H9 (cell line): ENCODE results near the gene GPC6. TPM values are rescaled to one million over a fixed set of nuclear protein-coding genes. Genes with fewer than 3 reads are reported as not detected.
A peak's percentile ranks its signal among the peaks of the same experiment; 100 is the strongest.

Experiments
- DNase-seq: peaks from one replicate; pipeline ENCODE4 v3.0.0-alpha.2; 2017
- H2AFZ ChIP-seq: one replicate; pipeline ENCODE4 v1.6.1; 2013; ENCODE audit warnings: mild to moderate bottlenecking, low read length, control low read depth, moderate library complexity
- H2AK5ac ChIP-seq: 2 replicates; pipeline ENCODE4 v1.6.1; 2013; ENCODE audit warnings: low read length, control low read depth, mixed read lengths; ENCODE audit not compliant: insufficient read length
- H2BK120ac ChIP-seq: one replicate; pipeline ENCODE4 v1.6.1; 2013; ENCODE audit warnings: low read depth, mild to moderate bottlenecking, low read length, control low read depth, inconsistent platforms; ENCODE audit not compliant: poor library complexity, severe bottlenecking
- H2BK12ac ChIP-seq: 2 replicates; pipeline ENCODE4 v1.6.1; 2013; ENCODE audit warnings: low read length, control low read depth, mixed read lengths, low read depth; ENCODE audit not compliant: insufficient read length
- H2BK15ac ChIP-seq: 2 replicates; pipeline ENCODE4 v1.6.1; 2013; ENCODE audit warnings: low read depth, low read length, control low read depth
- H2BK20ac ChIP-seq: one replicate; pipeline ENCODE4 v1.6.1; 2013; ENCODE audit warnings: low read depth, mild to moderate bottlenecking, low read length, control low read depth, inconsistent platforms; ENCODE audit not compliant: poor library complexity, severe bottlenecking
- H2BK5ac ChIP-seq: 2 replicates; pipeline ENCODE4 v1.6.1; 2013; ENCODE audit warnings: low read length, control low read depth, mixed read lengths; ENCODE audit not compliant: insufficient read length
- H3K14ac ChIP-seq: 2 replicates; pipeline ENCODE4 v1.6.1; 2013; ENCODE audit warnings: low read length, control low read depth; ENCODE audit not compliant: insufficient read depth
- H3K18ac ChIP-seq: 2 replicates; pipeline ENCODE4 v1.6.1; 2013; ENCODE audit warnings: low read depth, mild to moderate bottlenecking, mixed read lengths, low read length, control low read depth; ENCODE audit not compliant: insufficient read length
- H3K23ac ChIP-seq: 2 replicates; pipeline ENCODE4 v1.6.1; 2013; ENCODE audit warnings: low read length, control low read depth, mixed read lengths, low read depth; ENCODE audit not compliant: insufficient read length
- H3K23me2 ChIP-seq: 2 replicates; pipeline ENCODE4 v1.6.1; 2013; ENCODE audit warnings: low read depth, mild to moderate bottlenecking, mixed read lengths, low read length, control low read depth; ENCODE audit not compliant: insufficient read length, poor library complexity, severe bottlenecking
- H3K27ac ChIP-seq: 2 replicates; pipeline ENCODE4 v1.5.1; 2013; ENCODE audit warnings: low read length, control low read depth, mixed read lengths, low read depth; ENCODE audit not compliant: insufficient read length
- H3K27me3 ChIP-seq: 2 replicates; pipeline ENCODE4 v1.6.1; 2013; ENCODE audit warnings: low read length, control low read depth, inconsistent platforms; ENCODE audit not compliant: insufficient read depth
- H3K4ac ChIP-seq: 2 replicates; pipeline ENCODE4 v1.6.1; 2013; ENCODE audit warnings: low read depth, mild to moderate bottlenecking, control low read depth, inconsistent platforms, low read length, moderate library complexity
- H3K4me1 ChIP-seq: 2 replicates; pipeline ENCODE4 v1.6.1; 2013; ENCODE audit warnings: low read length, control low read depth, inconsistent platforms; ENCODE audit not compliant: insufficient read depth
- H3K4me2 ChIP-seq: 2 replicates; pipeline ENCODE4 v1.6.1; 2013; ENCODE audit warnings: low read length, control low read depth, mixed read lengths; ENCODE audit not compliant: insufficient read length, insufficient read depth
- H3K56ac ChIP-seq: 2 replicates; pipeline ENCODE4 v1.6.1; 2013; ENCODE audit warnings: low read depth, mild to moderate bottlenecking, mixed read lengths, low read length, control low read depth; ENCODE audit not compliant: insufficient read length
- H3K79me1 ChIP-seq: 2 replicates; pipeline ENCODE4 v1.6.1; 2013; ENCODE audit warnings: low read depth, mild to moderate bottlenecking, moderate library complexity, low read length, control low read depth, inconsistent platforms; ENCODE audit not compliant: insufficient read depth, poor library complexity, severe bottlenecking
- H3K79me2 ChIP-seq: 2 replicates; pipeline ENCODE4 v1.6.1; 2013; ENCODE audit warnings: low read length, control low read depth, inconsistent platforms; ENCODE audit not compliant: insufficient read depth
- H3K9ac ChIP-seq: 2 replicates; pipeline ENCODE4 v1.6.1; 2013; ENCODE audit warnings: low read length, control low read depth, mixed read lengths; ENCODE audit not compliant: insufficient read length; ENCODE audit errors: extremely low read depth
- H3K9me3 ChIP-seq: one replicate; pipeline ENCODE4 v1.6.1; 2013; ENCODE audit warnings: low read depth, low read length, inconsistent platforms; ENCODE audit not compliant: control insufficient read depth
- H3T11ph ChIP-seq: one replicate; pipeline ENCODE4 v1.6.1; 2013; ENCODE audit warnings: mild to moderate bottlenecking, low read length, control low read depth, inconsistent platforms
- H4K20me1 ChIP-seq: one replicate; pipeline ENCODE4 v1.6.1; 2013; ENCODE audit not compliant: control insufficient read depth, insufficient read length, insufficient read depth
- H4K5ac ChIP-seq: 2 replicates; pipeline ENCODE4 v1.6.1; 2013; ENCODE audit warnings: low read depth, mild to moderate bottlenecking, mixed read lengths, low read length, control low read depth; ENCODE audit not compliant: insufficient read length
- H4K8ac ChIP-seq: replicated peaks from 2 replicates; pipeline ENCODE4 v1.6.1; 2013; ENCODE audit warnings: low read length, control low read depth, mixed read lengths, low read depth; ENCODE audit not compliant: insufficient read length
- H4K91ac ChIP-seq: 2 replicates; pipeline ENCODE4 v1.6.1; 2013; ENCODE audit warnings: low read depth, mild to moderate bottlenecking, moderate library complexity, mixed read lengths, low read length, control low read depth; ENCODE audit not compliant: insufficient read length
- H3K27ac Mint-ChIP-seq, 3 experiments: 2 replicates in 2 of 3; 3 replicates in 1 of 3; pipeline ENCODE4 v1.8.0; 2020 to 2021; ENCODE audit warnings: mixed read lengths in 3 of 3, mild to moderate bottlenecking in 1 of 3, moderate library complexity in 1 of 3
- H3K27me3 Mint-ChIP-seq: 2 replicates; pipeline ENCODE4 v1.8.0; 2021; ENCODE audit warnings: low read depth, mild to moderate bottlenecking, moderate library complexity, mixed read lengths
- H3K36me3 Mint-ChIP-seq, 3 experiments: 2 replicates in 2 of 3; 3 replicates in 1 of 3; pipeline ENCODE4 v1.8.0; 2020 to 2021; ENCODE audit warnings: low read depth in 3 of 3, mixed read lengths in 3 of 3; ENCODE audit not compliant: insufficient read depth in 1 of 3
- H3K4me1 Mint-ChIP-seq, 2 experiments: 2 replicates each; pipeline ENCODE4 v1.8.0; 2020; ENCODE audit warnings: mixed read lengths in 2 of 2
- H3K4me3 Mint-ChIP-seq, 2 experiments: 2 replicates in 1 of 2; 3 replicates in 1 of 2; pipeline ENCODE4 v1.8.0; 2020 to 2021; ENCODE audit warnings: mild to moderate bottlenecking in 2 of 2, mixed read lengths in 2 of 2, moderate library complexity in 1 of 2
- H3K9me3 Mint-ChIP-seq, 2 experiments: 2 replicates in 1 of 2; 3 replicates in 1 of 2; pipeline ENCODE4 v1.8.0; 2020; ENCODE audit warnings: mild to moderate bottlenecking in 2 of 2, mixed read lengths in 2 of 2, moderate library complexity in 1 of 2
- WGBS: extraction: QIAGEN DNeasy Blood & Tissue Kit; methylation state at CpG from one replicate; pipeline ENCODE4 v1.1.7; 2013; ENCODE audit warnings: missing lambda C conversion rate, low lambda C conversion rate, mixed read lengths; ENCODE audit not compliant: insufficient read length; ENCODE audit errors: extremely low coverage; 5-methylcytosine and 5-hydroxymethylcytosine counted together
- total RNA-seq: library from RNA; stranded (reverse); gene quantifications from 2 replicates; pipeline ENCODE4 v1.2.1, GENCODE V29; 2021
- TF ChIP-seq, protein P1 (sequence below): fragments of 200-600 bp; sonication (generic); conservative IDR thresholded peaks from 3 replicates; pipeline ENCODE4 v1.8.0; 2021; ENCODE audit warnings: antibody characterized with exemption, mild to moderate bottlenecking

The GPC6 gene
- total RNA-seq, 1 experiment from 2014 or later: 15.6 TPM

GRCh38 chr13:93352616-93353015 lies 126.0 kb downstream of the GPC6 start:
- Histone ChIP-seq H2AK5ac (no peak overlapping the region), H3K23ac (no peak overlapping the region), H3K14ac (no peak overlapping the region), H3K4me2 (no peak overlapping the region), H3K4me1 (no peaks in the 10 kb centered on the region), H3K56ac (no peak overlapping the region), H2BK15ac (no peak overlapping the region), H3K9me3 (no peaks in the 10 kb centered on the region), H3K18ac (no peak overlapping the region), H2AFZ (no peak overlapping the region), H4K5ac (no peak overlapping the region), H3K79me1 (no peaks in the 10 kb centered on the region), H4K91ac (no peak overlapping the region), H3K4ac (no peak overlapping the region), H2BK5ac (no peak overlapping the region), H4K8ac (no peak overlapping the region), H2BK120ac (no peak overlapping the region), H3K23me2 (no peaks in the 10 kb centered on the region), H4K20me1 (no peaks in the 10 kb centered on the region), H3K9ac (no peak overlapping the region), H2BK12ac (no peak overlapping the region), H3K27me3 (no peaks in the 10 kb centered on the region), H2BK20ac (no peak overlapping the region), H3K79me2 (no peaks in the 10 kb centered on the region), H3K27ac (no peak overlapping the region), H3T11ph (no peak overlapping the region)
- Mint-ChIP-seq H3K27me3 (no peaks in the 10 kb centered on the region), H3K4me1 (peaks cover 0 to 5% of the 10 kb centered on the region in 2 experiments; a peak in 2 of 4 replicates), H3K4me3 (no peak overlapping the region), H3K27ac (peak overlapping the region in 1 of 3 experiments; percentile 15; a peak in 1 of 7 replicates), H3K36me3 (no peaks in the 10 kb centered on the region), H3K9me3 (no peaks in the 10 kb centered on the region)
- TF ChIP-seq, protein P1, sequence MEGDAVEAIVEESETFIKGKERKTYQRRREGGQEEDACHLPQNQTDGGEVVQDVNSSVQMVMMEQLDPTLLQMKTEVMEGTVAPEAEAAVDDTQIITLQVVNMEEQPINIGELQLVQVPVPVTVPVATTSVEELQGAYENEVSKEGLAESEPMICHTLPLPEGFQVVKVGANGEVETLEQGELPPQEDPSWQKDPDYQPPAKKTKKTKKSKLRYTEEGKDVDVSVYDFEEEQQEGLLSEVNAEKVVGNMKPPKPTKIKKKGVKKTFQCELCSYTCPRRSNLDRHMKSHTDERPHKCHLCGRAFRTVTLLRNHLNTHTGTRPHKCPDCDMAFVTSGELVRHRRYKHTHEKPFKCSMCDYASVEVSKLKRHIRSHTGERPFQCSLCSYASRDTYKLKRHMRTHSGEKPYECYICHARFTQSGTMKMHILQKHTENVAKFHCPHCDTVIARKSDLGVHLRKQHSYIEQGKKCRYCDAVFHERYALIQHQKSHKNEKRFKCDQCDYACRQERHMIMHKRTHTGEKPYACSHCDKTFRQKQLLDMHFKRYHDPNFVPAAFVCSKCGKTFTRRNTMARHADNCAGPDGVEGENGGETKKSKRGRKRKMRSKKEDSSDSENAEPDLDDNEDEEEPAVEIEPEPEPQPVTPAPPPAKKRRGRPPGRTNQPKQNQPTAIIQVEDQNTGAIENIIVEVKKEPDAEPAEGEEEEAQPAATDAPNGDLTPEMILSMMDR: no peak
- no peak for DNase-seq
- whole genome bisulfite sequencing: no CpG with 5 or more reads among the region's 4 CpGs
